GM12873 (cell line): Measurements from ENCODE around the gene STXBP6.

Experiments used
- CTCF ChIP-seq: IDR thresholded peaks from 2 replicates; pipeline ENCODE4 v1.5.1; 2012; ENCODE audit warnings: low read depth, mild to moderate bottlenecking, moderate library complexity, low read length, control low read depth; ENCODE audit not compliant: insufficient read depth; ENCODE audit errors: missing control alignments

STXBP6 gene

GRCh38 chr14:24873551-24873950, 176.4 kb downstream of the STXBP6 start:
- TF ChIP-seq CTCF: no peak

- no peak for TF ChIP-seq CTCF
Measured at GRCh38 chr14:24870949-24871701, 178.8 kb downstream of the STXBP6 start.

- TF ChIP-seq CTCF: no peak
Measured at GRCh38 chr14:24868389-24868788, 181.6 kb downstream of the STXBP6 start.

GRCh38 chr14:24866067-24866639, 183.8 kb downstream of the STXBP6 start:
- no peak for TF ChIP-seq CTCF

GRCh38 chr14:24863968-24864684, 185.8 kb downstream of the STXBP6 start:
- no peak for TF ChIP-seq CTCF

- no peak for TF ChIP-seq CTCF
Measured at GRCh38 chr14:24861083-24861630, 188.8 kb downstream of the STXBP6 start.

- TF ChIP-seq CTCF: no peak
Measured at GRCh38 chr14:24859559-24859958, 190.4 kb downstream of the STXBP6 start.
